HL-60/S4 treated with phorbol 12-myristate 13-acetate at 8.2 ng/mL for 4 days and 3 days (cell line): ENCODE data around the gene COL4A2.

Experiments used
- in situ Hi-C: fragments of 300-500 bp; cut with MboI; formaldehyde crosslinking; loops from 2 replicates; pipeline ENCODE4 v1.15.0; 2022; ENCODE audit warnings: low sequenced_read_pairs

COL4A2 gene

GRCh38 chr13:110503037-110503901 is 196.2 kb downstream of the COL4A2 start:
- in situ Hi-C loops = no loop called here

- in situ Hi-C loops = no loop called here
These were observed 197.0 kb downstream of the COL4A2 start for GRCh38 chr13:110503979-110504499.

DNA sequence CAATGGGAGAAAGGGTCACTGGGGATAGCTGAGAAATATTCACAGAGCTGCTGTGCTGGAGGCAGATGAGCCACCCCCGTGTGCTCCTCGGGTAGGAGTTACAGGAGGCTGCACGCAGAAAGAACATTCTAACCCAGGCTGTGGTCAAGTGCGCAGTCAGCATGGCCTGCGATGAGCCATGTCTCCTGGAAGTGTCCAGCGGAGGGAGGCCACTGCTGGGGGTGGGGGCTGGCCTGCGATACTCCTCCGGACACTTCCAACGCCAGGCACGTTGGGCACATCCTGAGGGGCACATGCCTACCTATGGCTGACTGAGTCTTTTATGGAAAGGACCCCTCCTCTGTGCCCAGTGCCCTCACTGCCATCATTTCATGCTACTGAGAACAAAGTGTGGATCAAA is 198.5 kb downstream of the COL4A2 start:
- in situ Hi-C loops = no loop called here

- in situ Hi-C loops = no loop called here
These were observed 199.3 kb downstream of the COL4A2 start for GRCh38 chr13:110506396-110506795.

- in situ Hi-C loops = no loop called here
These were observed 199.9 kb downstream of the COL4A2 start for GRCh38 chr13:110506859-110507566.

DNA sequence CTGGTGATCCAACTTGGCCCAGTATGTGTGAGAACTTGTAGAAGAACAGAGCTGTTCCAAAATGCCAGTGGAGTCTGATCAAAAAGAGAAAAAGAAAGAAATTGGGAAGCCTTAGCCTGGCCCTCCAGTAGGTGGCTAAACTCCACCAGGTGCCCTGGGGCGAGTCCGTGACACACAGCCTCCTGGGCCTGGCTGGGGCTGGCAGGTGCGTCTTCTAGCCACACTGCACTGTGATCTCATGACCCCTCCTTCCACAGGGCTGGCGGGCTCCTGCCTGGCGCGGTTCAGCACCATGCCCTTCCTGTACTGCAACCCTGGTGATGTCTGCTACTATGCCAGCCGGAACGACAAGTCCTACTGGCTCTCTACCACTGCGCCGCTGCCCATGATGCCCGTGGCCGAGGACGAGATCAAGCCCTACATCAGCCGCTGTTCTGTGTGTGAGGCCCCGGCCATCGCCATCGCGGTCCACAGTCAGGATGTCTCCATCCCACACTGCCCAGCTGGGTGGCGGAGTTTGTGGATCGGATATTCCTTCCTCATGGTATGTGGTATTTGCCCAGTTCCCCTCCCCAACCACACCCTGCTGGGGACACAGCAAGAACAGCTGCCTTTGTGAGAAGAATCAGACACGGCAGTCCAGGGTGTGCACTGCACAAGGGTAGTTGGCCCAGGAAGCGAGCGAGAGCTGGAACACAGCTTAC is 200.7 kb downstream of the COL4A2 start:
- in situ Hi-C loops = no loop called here

DNA sequence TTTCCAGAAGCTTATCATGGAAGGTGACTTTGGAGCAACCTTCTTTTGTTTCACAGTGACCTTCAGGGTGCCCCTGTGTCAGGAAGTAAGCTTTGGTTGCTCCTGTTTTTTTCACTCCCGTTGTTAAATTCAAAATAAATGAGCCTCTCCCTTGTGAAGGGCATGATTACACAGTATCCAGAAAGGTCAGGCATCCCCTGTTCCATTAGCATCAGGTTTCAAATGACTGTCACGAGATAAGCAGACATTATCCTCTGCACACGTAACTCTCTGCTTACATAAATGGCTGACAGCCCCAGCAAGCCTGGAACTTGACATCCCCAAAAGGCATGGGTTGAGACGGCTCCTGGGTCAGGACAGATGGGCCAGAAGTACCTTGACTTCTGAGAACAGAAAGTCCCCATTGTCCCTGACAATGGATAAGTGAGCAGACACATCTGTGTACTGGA is 202.4 kb downstream of the COL4A2 start:
- in situ Hi-C loops = no loop called here

- in situ Hi-C loops = no loop called here
These were observed 203.1 kb downstream of the COL4A2 start for GRCh38 chr13:110509971-110510786.

GRCh38 chr13:110511509-110512181 is 204.6 kb downstream of the COL4A2 start:
- in situ Hi-C loops = no loop called here

DNA sequence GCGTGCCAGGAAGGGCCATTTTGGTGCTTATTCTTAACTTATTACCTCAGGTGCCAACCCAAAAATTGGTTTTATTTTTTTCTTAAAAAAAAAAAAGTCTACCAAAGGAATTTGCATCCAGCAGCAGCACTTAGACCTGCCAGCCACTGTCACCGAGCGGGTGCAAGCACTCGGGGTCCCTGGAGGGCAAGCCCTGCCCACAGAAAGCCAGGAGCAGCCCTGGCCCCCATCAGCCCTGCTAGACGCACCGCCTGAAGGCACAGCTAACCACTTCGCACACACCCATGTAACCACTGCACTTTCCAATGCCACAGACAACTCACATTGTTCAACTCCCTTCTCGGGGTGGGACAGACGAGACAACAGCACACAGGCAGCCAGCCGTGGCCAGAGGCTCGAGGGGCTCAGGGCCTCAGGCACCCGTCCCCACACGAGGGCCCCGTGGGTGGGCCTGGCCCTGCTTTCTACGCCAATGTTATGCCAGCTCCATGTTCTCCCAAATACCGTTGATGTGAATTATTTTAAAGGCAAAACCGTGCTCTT is 205.2 kb downstream of the COL4A2 start:
- in situ Hi-C loops = no loop called here

- in situ Hi-C loops = no loop called here
These were observed 209.4 kb downstream of the COL4A2 start for GRCh38 chr13:110516500-110516899.

- in situ Hi-C loops = no loop called here
These were observed 210.6 kb downstream of the COL4A2 start for GRCh38 chr13:110517505-110518225.

DNA sequence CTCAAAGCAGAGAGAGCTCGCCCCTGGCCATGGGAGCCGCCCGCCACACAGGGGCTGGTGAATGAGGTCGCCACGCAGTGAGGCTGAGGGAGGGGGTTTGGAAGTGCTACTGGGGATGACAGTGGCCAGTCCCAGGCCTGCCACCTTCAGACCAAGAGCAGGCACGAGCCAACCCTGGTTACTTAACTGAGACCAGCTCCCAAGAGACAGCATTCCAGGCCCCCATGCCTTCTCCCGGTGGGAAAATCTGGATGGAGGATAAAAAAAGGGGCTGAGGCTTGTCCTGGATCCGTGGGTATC is 211.1 kb downstream of the COL4A2 start:
- in situ Hi-C loops = no loop called here

DNA sequence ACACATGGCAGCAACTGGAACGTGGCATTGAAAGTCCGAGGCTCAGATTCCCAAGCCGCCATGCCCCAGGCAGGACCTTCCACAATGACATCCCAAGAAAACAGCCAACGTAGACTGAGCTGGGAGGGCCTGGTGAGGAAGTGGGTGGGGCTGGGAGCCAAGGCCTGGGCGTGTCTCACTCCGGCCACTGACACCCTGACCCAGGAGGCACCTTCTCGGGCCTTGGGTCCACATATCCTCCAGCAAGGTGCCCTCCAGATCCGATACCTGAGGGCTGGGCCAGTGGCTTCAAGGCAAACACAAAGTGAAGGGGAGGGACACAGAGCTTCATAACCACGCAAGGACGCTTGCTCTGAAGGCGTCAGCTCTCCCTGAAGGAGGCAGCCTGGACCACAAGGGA is 211.5 kb downstream of the COL4A2 start:
- in situ Hi-C loops = no loop called here

DNA sequence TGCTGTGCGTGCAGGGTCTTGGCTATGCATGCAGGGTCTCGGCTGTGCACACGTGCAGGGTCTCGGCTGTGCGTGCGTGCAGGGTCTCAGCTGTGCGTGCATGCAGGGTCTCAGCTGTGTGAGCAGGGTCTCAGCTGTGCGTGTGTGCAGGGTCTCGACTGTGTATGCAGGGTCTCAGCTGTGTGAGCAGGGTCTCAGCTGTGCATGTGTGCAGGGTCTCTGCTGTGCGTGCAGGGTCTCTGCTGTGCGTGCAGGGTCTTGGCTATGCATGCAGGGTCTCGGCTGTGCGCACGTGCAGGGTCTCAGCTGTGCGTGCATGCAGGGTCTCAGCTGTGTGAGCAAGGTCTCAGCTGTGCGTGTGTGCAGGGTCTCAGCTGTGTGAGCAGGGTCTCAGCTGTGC is 212.0 kb downstream of the COL4A2 start:
- in situ Hi-C loops = no loop called here

- in situ Hi-C loops = no loop called here
These were observed 212.4 kb downstream of the COL4A2 start for GRCh38 chr13:110519506-110519905.

- in situ Hi-C loops = no loop called here
These were observed 213.6 kb downstream of the COL4A2 start for GRCh38 chr13:110520431-110521295.

GRCh38 chr13:110521296-110521680 is 214.2 kb downstream of the COL4A2 start:
- in situ Hi-C loops = no loop called here
